NAMALWA (cell line): ENCODE results near the gene MOAP1.
"Not testable (repeated sequence)": the region's sequence is repeated elsewhere in the genome, so short reads cannot be mapped to it uniquely, and the experiment has no call there.

Experiments used
- DNase-seq: peaks from one replicate; pipeline ENCODE4 v3.0.0-alpha.2; 2015; ENCODE audit warnings: low spot score

The MOAP1 gene

GRCh38 chr14:93142854-93143652, 41.6 kb downstream of the MOAP1 start:
- DNase-seq, result no peak

GRCh38 chr14:93137864-93138263, 46.8 kb downstream of the MOAP1 start:
- DNase-seq, result peak; percentile 20

GRCh38 chr14:93136508-93136907, 48.2 kb downstream of the MOAP1 start:
- DNase-seq, result not testable (repeated sequence)

GRCh38 chr14:93136009-93136408, 48.7 kb downstream of the MOAP1 start:
- no peak for DNase-seq

- DNase-seq, result no peak
These were observed 49.3 kb downstream of the MOAP1 start for GRCh38 chr14:93135399-93135798.

GRCh38 chr14:93133464-93133863, 51.2 kb downstream of the MOAP1 start:
- no peak for DNase-seq

- DNase-seq, result peak; percentile 58
These were observed 52.1 kb downstream of the MOAP1 start for GRCh38 chr14:93132472-93133065.
